Subcutaneous adipose tissue (tissue), 4 donors: Measurements from ENCODE around the gene VEGFC. TPM values are rescaled to one million over a fixed set of nuclear protein-coding genes. Genes with fewer than 3 reads are reported as not detected.

Experiments used
- total RNA-seq, 4 donors: library from RNA; depleted of rRNA; stranded (reverse); fragments of >200 nt; gene quantifications; one replicate each; pipeline ENCODE4 v1.1.0, GENCODE V29; 2016
- TF ChIP-seq, protein P1 (sequence below): fragments of 450-650 bp; IDR thresholded peaks from one replicate; pipeline ENCODE4 v1.5.1; 2016; ENCODE audit warnings: low read depth, mild to moderate bottlenecking, control low read depth, antibody characterized with exemption, moderate library complexity

The VEGFC gene
- total RNA-seq, 4 donors from 2014 or later, result 12.6 to 25.4 (median 14.4) TPM

DNA sequence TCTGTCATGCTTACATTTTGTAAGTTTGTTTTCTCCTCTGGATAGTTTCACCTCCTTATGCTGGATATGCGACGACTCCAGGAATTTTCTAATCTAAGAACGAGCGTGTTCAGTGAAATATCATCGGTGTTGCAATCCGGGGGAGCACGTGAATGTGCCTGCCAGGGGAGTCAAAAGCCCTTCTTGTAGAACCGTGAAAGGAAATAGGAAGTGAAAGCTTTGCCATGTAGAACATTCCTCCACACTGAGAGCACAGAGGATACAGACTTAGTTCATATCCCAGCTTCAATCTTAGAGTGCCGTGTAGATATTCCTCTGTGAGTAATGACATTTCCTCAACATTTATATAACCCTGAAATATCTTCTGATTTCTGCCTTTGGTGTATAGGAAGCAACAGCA lies 121.2 kb downstream of the VEGFC start:
- TF ChIP-seq, protein P1, sequence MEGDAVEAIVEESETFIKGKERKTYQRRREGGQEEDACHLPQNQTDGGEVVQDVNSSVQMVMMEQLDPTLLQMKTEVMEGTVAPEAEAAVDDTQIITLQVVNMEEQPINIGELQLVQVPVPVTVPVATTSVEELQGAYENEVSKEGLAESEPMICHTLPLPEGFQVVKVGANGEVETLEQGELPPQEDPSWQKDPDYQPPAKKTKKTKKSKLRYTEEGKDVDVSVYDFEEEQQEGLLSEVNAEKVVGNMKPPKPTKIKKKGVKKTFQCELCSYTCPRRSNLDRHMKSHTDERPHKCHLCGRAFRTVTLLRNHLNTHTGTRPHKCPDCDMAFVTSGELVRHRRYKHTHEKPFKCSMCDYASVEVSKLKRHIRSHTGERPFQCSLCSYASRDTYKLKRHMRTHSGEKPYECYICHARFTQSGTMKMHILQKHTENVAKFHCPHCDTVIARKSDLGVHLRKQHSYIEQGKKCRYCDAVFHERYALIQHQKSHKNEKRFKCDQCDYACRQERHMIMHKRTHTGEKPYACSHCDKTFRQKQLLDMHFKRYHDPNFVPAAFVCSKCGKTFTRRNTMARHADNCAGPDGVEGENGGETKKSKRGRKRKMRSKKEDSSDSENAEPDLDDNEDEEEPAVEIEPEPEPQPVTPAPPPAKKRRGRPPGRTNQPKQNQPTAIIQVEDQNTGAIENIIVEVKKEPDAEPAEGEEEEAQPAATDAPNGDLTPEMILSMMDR, result no peak

DNA sequence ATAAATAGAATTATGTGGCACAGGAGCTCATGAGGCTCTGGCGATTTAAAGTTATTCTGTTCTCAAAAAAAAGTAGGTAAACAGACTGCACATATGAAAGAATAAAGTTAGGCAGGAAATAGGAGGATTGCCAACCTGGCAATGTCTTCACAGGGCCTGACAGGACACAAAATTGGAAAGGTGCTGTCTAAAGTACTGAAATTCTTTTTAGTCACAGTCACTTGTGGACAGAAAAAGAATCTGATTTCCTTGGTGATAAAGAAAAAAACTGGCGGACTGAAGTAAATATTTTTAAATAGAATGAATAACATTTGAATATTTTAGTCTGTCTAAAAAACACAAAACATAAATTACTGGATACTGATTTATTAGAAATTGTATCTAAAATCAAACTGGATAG lies 124.4 kb downstream of the VEGFC start:
- TF ChIP-seq, protein P1, result no peak

DNA sequence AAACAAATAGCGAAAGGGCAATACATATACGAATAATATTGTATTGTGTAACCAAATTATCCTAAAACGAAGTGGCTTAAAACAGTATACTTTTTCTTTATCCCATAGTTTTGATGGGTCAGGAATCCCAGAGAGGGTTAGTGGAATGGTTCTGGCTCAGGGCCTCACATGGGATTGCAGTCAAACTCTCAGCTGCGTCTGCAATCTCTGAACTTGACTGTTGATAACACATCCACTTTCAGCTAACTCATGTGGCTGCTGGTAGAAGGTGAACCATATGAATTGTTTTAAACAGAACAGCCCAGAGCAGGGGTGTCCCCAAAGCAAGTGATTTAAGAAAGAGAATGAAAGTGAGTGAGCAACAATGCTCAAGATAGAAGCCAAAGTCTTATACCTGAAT lies 127.8 kb downstream of the VEGFC start:
- TF ChIP-seq, protein P1, result no peak

DNA sequence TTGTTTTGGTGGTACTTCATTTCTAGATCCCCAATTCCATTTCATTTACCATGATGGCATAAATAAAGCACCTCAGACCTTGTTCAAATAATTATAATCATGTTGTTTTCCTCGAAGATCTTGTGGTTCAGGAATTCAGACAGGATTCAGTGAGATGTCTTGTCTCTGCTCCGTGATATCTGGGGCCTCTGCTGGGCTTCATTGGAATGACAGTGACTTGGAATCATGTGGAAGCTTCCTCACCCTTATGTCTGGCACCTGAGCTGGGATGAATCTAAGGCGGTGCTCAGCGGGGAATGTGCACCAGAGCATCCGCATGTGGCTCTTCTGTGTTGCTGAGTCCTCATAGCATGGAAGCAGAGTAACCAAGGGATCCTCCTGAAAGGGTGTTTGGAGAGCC lies 132.2 kb downstream of the VEGFC start:
- TF ChIP-seq, protein P1, result no peak

DNA sequence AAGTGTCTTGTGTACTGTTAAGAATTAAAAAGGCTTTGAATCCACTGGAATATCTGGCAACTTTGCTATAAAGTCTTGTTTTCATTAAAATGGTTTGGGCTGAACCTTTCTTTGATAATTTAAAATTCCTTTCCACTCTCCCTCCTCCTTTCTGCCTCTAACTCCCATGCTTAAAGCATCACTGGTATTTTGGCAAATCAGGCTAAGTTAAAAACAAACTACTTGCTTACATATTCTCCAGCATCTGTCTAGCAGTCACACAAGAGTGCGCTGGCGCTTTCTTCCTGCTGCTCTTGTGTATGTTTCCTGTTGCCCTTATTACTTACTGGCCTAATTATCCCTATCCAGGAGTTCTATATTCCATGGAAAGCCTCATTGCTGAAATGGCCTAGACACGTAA lies 136.6 kb downstream of the VEGFC start:
- TF ChIP-seq, protein P1, result no peak

DNA sequence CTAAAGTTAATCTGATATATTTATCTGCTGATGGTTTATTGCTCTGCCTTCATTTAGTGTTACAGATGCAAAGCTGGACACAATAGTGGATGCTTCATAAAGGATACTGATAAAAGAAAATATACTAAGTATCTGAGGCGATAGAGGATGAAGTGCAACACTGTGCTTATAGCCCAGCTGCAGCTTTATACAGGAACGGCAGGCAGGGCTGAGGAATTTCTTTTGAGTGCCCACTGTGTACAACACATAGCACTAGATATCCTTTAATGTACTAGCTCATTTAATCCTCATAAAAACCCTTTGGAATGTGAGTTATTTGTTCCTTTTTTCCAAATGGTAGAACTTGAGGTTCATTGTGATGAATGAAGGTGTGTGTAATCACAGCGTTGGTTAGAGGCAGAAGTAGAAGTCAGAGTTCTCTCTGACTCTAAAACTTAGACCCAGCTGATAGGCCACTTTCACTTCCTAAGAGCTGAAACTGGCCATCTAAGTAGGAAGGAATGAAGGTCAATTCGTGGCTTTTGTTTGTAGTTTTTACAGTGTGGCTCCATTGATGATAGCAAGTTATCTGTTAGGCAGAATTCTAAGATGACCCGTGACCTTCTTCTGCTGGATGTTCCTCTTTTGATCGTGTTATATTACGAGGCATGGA lies 138.0 kb downstream of the VEGFC start:
- TF ChIP-seq, protein P1, result no peak

DNA sequence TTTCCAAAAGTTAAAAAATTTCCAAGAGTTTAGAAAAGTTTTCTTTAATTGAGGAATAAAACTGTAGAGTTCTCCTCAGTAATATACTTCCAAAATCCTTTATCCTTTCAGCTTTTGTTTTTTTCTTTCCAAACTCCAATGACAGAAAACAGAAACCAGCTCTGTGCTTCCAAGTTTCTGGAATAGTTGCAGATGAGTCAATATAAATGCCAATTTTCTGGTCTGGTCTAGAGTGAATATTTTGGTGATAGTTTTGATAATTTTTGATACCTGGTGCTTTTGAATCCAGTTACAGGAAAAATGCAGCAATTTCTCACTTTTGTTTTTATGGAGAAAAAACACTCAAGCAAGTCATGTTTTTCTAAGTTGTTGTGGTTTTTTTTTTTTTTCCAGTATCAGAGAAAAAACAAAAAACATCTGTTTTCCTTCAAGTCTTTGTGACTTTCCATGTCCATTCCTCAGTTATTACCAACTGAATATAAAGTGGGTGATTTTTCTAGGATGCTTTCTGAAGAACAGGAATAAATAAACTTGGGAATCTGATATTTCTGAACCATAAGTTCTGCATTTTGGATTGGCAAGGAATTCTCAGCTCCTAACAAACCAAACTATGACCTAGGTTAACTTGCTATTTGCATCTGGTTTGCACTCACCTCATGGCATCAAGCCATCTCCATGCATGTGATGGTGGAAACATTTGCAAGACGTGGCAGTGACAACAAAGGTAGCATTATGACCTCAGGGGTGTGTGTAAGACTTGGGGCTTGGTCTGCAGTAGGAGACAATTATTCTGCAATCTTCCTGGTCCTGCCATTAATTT lies 139.1 kb downstream of the VEGFC start:
- TF ChIP-seq, protein P1, result no peak
